CD14-positive monocyte (primary cell): ENCODE data around the gene RPP14. TPM values are rescaled to one million over a fixed set of nuclear protein-coding genes. Genes with fewer than 3 reads are reported as not detected.

Source experiments
- DNase-seq, 3 donors: peaks; one replicate each; pipeline ENCODE4 v3.0.0-alpha.2; 2011 to 2022
- H2AFZ ChIP-seq: 2 replicates; pipeline ENCODE4 v1.6.0; 2012; ENCODE audit warnings: mild to moderate bottlenecking, low read depth, low read length, inconsistent platforms; ENCODE audit not compliant: insufficient read depth, poor library complexity, severe bottlenecking
- H3K27ac ChIP-seq, 2 donors: 1 replicate in 1 of 2; 2 replicates in 1 of 2; pipeline ENCODE4 v1.5.1; 2012 to 2013; ENCODE audit warnings: low read length in 2 of 2, control low read depth in 1 of 2, inconsistent platforms in 1 of 2, low read depth in 1 of 2, mild to moderate bottlenecking in 1 of 2
- H3K27me3 ChIP-seq, 2 donors: one replicate each; pipeline versions ENCODE4 v1.6.0 to v1.6.1; 2011 to 2013; ENCODE audit warnings: low read length in 2 of 2; ENCODE audit not compliant: control insufficient read depth in 2 of 2, insufficient read depth in 2 of 2
- H3K36me3 ChIP-seq, 2 donors: replicated peaks in 1 of 2; 1 replicate in 1 of 2; 2 replicates in 1 of 2; pipeline versions ENCODE4 v1.5.1 to v1.6.1; 2012 to 2013; ENCODE audit warnings: low read length in 2 of 2, control low read depth in 1 of 2, inconsistent platforms in 1 of 2, mild to moderate bottlenecking in 1 of 2; ENCODE audit not compliant: insufficient read depth in 2 of 2, control insufficient read depth in 1 of 2
- H3K4me1 ChIP-seq, 2 donors: 1 replicate in 1 of 2; 2 replicates in 1 of 2; pipeline versions ENCODE4 v1.5.1 to v1.6.1; 2012 to 2013; ENCODE audit warnings: low read length in 2 of 2, control low read depth in 1 of 2, inconsistent platforms in 1 of 2, mild to moderate bottlenecking in 1 of 2, moderate library complexity in 1 of 2; ENCODE audit not compliant: insufficient read depth in 2 of 2, control insufficient read depth in 1 of 2
- H3K4me2 ChIP-seq: replicated peaks from 2 replicates; pipeline ENCODE3; 2012; ENCODE audit warnings: low read length, moderate library complexity, mild to moderate bottlenecking; ENCODE audit not compliant: poor library complexity, severe bottlenecking; ENCODE audit errors: extremely low read depth
- H3K4me3 ChIP-seq, 3 experiments: fragments of 200-600 bp in 1 of 3; sonication (generic) in 1 of 3; replicated peaks in 1 of 3; 1 replicate in 2 of 3; 2 replicates in 1 of 3; pipeline ENCODE4 v1.5.1; 2011 to 2013; ENCODE audit warnings: low read length in 3 of 3, mild to moderate bottlenecking in 3 of 3, control low read depth in 2 of 3, low read depth in 2 of 3, inconsistent platforms in 1 of 3, moderate library complexity in 1 of 3
- H3K79me2 ChIP-seq: 2 replicates; pipeline ENCODE4 v1.6.0; 2012; ENCODE audit warnings: mild to moderate bottlenecking, control low read depth, inconsistent platforms, low read length, moderate library complexity; ENCODE audit not compliant: insufficient read depth
- H3K9ac ChIP-seq: 2 replicates; pipeline ENCODE4 v1.6.0; 2017; ENCODE audit warnings: low read length, mild to moderate bottlenecking; ENCODE audit not compliant: insufficient read depth, poor library complexity, severe bottlenecking
- H3K9me3 ChIP-seq, 2 donors: replicated peaks in 1 of 2; 1 replicate in 1 of 2; 2 replicates in 1 of 2; pipeline versions ENCODE4 v1.5.1 to v1.6.1; 2012 to 2013; ENCODE audit warnings: low read length in 2 of 2, control low read depth in 1 of 2; ENCODE audit not compliant: control insufficient read depth in 1 of 2, insufficient read depth in 1 of 2
- H4K20me1 ChIP-seq: 2 replicates; pipeline ENCODE4 v1.6.0; 2012; ENCODE audit warnings: mild to moderate bottlenecking, low read length, control low read depth, moderate library complexity; ENCODE audit not compliant: insufficient read depth
- H3K27ac Mint-ChIP-seq, 7 donors: one replicate each; pipeline ENCODE4 v1.8.0; 2020; ENCODE audit warnings: mild to moderate bottlenecking in 7 of 7, mixed read lengths in 7 of 7, moderate library complexity in 6 of 7, inconsistent platforms in 2 of 7
- H3K27me3 Mint-ChIP-seq, 3 donors: one replicate each; pipeline ENCODE4 v1.8.0; 2021 to 2022; ENCODE audit warnings: low read depth in 3 of 3, mild to moderate bottlenecking in 3 of 3, mixed read lengths in 3 of 3, moderate library complexity in 3 of 3, inconsistent platforms in 1 of 3
- H3K36me3 Mint-ChIP-seq, 2 donors: one replicate each; pipeline ENCODE4 v1.8.0; 2020; ENCODE audit warnings: mixed read lengths in 2 of 2, inconsistent platforms in 1 of 2, mild to moderate bottlenecking in 1 of 2
- H3K4me1 Mint-ChIP-seq: one replicate; pipeline ENCODE4 v1.8.0; 2020; ENCODE audit warnings: mild to moderate bottlenecking, mixed read lengths
- H3K4me3 Mint-ChIP-seq, 2 donors: one replicate each; pipeline ENCODE4 v1.8.0; 2020; ENCODE audit warnings: mild to moderate bottlenecking in 2 of 2, mixed read lengths in 2 of 2, moderate library complexity in 1 of 2
- H3K9me3 Mint-ChIP-seq, 7 donors: one replicate each; pipeline ENCODE4 v1.8.0; 2020 to 2022; ENCODE audit warnings: mixed read lengths in 7 of 7, mild to moderate bottlenecking in 6 of 7, moderate library complexity in 6 of 7, inconsistent platforms in 2 of 7
- WGBS: methylation state at CpG from one replicate; pipeline ENCODE4 v1.1.5; 2013; ENCODE audit warnings: missing lambda C conversion rate; ENCODE audit not compliant: insufficient coverage; 5-methylcytosine and 5-hydroxymethylcytosine counted together
- intact Hi-C, 2 donors: fragments of 100-400 bp; cut with micrococcal nuclease; formaldehyde crosslinking; loops; one replicate each; pipeline versions ENCODE4 v1.15.0 to v1.15.1; 2023
- polyA plus RNA-seq, 3 donors: library from polyadenylated mRNA; depleted of rRNA in 1 of 3; unstranded in 2 of 3; stranded (reverse) in 1 of 3; fragments of 300-500 nt in 2 of 3; fragments of >200 nt in 1 of 3; fragmentation: Illumina TruSeq in 2 of 3; gene quantifications; 1 replicate in 2 of 3; 2 replicates in 1 of 3; pipeline ENCODE4 v1.2.3, GENCODE V29; 2012 to 2021
- TF ChIP-seq, protein P1 (sequence below): fragments of 200-600 bp; IDR thresholded peaks from one replicate; pipeline ENCODE4 v1.8.0; 2022; ENCODE audit warnings: antibody characterized with exemption, mild to moderate bottlenecking

The RPP14 gene
- polyA plus RNA-seq, 3 donors, result 3.5 to 8.8 (median 6.6) TPM

DNA sequence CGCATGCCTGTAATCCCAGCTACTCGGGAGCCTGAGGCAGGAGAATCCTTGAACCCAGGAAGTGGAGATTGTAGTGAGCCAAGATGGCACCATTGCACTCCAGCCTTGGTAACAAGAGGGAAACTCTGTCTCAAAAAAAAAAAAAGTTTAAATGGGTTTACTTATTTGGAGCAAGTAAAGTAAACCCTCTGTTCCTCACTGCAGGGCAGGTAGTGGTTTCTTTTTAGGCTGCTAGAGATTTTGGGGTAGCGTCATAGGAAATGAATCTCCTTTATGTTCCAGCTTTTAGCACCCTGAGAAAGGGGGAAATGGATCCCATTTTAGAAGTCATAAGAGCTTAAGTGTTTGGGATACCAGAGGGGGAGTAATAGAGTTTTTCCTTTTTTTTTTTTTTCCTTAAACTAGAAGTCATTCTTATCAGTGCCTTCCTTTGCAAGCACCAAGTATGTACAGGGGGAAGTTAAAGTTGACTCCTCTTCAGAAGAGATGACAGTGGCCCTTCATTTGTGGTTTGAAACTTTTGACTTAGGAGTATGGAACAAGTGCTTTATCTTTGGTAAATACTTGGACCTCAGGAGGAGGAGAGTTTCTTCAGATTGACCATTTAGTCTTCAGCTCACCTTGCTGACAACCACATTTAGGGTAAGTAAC is 34.7 kb downstream of the RPP14 start:
- H3K36me3 ChIP-seq, result peaks cover 18 to 43% of the 10 kb centered on the region in 2 donors
- TF ChIP-seq, protein P1, sequence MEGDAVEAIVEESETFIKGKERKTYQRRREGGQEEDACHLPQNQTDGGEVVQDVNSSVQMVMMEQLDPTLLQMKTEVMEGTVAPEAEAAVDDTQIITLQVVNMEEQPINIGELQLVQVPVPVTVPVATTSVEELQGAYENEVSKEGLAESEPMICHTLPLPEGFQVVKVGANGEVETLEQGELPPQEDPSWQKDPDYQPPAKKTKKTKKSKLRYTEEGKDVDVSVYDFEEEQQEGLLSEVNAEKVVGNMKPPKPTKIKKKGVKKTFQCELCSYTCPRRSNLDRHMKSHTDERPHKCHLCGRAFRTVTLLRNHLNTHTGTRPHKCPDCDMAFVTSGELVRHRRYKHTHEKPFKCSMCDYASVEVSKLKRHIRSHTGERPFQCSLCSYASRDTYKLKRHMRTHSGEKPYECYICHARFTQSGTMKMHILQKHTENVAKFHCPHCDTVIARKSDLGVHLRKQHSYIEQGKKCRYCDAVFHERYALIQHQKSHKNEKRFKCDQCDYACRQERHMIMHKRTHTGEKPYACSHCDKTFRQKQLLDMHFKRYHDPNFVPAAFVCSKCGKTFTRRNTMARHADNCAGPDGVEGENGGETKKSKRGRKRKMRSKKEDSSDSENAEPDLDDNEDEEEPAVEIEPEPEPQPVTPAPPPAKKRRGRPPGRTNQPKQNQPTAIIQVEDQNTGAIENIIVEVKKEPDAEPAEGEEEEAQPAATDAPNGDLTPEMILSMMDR, result no peak
- H3K4me2 ChIP-seq, result no peak overlapping the region
- no peaks in the 10 kb centered on the region for H3K27me3 ChIP-seq
- no peak overlapping the region for H3K4me3 ChIP-seq
- WGBS, result no CpG with 5 or more reads among the region's 3 CpGs
- peaks cover 36 to 51% of the 10 kb centered on the region in 2 donors for H3K36me3 Mint-ChIP-seq
- intact Hi-C loops, result no loop called here
- H3K79me2 ChIP-seq, result peaks cover 98% of the 10 kb centered on the region
- H3K27ac Mint-ChIP-seq, result peak overlapping the region in 6 of 7 donors; percentile 6 to 71 (median 52)
- H3K4me1 ChIP-seq, result peaks cover 17 to 21% of the 10 kb centered on the region in 2 donors
- no peak overlapping the region for H3K4me3 Mint-ChIP-seq
- no peaks in the 10 kb centered on the region for H3K9me3 Mint-ChIP-seq
- peaks cover 42% of the 10 kb centered on the region for H4K20me1 ChIP-seq
- H3K9ac ChIP-seq, result no peak overlapping the region
- peaks cover 0 to 2% (median 0%) of the 10 kb centered on the region in 3 donors for H3K27me3 Mint-ChIP-seq
- peak overlapping the region in 1 of 2 donors; percentile 44 for H3K27ac ChIP-seq
- no peak for DNase-seq
- peaks cover 37% of the 10 kb centered on the region for H3K4me1 Mint-ChIP-seq
- H2AFZ ChIP-seq, result no peak overlapping the region
- no peaks in the 10 kb centered on the region for H3K9me3 ChIP-seq

- H3K4me3 ChIP-seq, result no peak overlapping the region
- TF ChIP-seq, protein P1, result no peak
- intact Hi-C loops, result no loop called here
- H3K4me1 Mint-ChIP-seq, result peaks cover 37% of the 10 kb centered on the region
- H3K4me3 Mint-ChIP-seq, result no peak overlapping the region
- peaks cover 48% of the 10 kb centered on the region for H4K20me1 ChIP-seq
- peaks cover 100% of the 10 kb centered on the region for H3K79me2 ChIP-seq
- H3K27ac ChIP-seq, result peak overlapping the region in 1 of 2 donors; percentile 44
- H3K4me2 ChIP-seq, result no peak overlapping the region
- peaks cover 37 to 48% of the 10 kb centered on the region in 2 donors for H3K36me3 Mint-ChIP-seq
- H3K9me3 ChIP-seq, result no peaks in the 10 kb centered on the region
- DNase-seq, result no peak
- peaks cover 0 to 2% (median 0%) of the 10 kb centered on the region in 3 donors for H3K27me3 Mint-ChIP-seq
- H3K9me3 Mint-ChIP-seq, result no peaks in the 10 kb centered on the region
- peaks cover 10 to 18% of the 10 kb centered on the region in 2 donors for H3K4me1 ChIP-seq
- no peak overlapping the region for H2AFZ ChIP-seq
- H3K27me3 ChIP-seq, result no peaks in the 10 kb centered on the region
- 76% methylated on average over 3 of the region's 3 CpGs for WGBS
- H3K9ac ChIP-seq, result no peak overlapping the region
- H3K36me3 ChIP-seq, result peaks cover 18 to 47% of the 10 kb centered on the region in 2 donors
- H3K27ac Mint-ChIP-seq, result peak overlapping the region in 4 of 7 donors; percentile 18 to 71 (median 46)
Observed at GRCh38 chr3:58341376-58341775, 35.3 kb downstream of the RPP14 start.
